GM12878 (cell line): ENCODE measurements around the gene DDX24. TPM values are rescaled to one million over a fixed set of nuclear protein-coding genes. Genes with fewer than 3 reads are reported as not detected.

Source experiments
- ATAC-seq: fragments of 200-7000 bp; cut with Tn5 transposase; 3 replicates; pipeline ENCODE4 v1.9.1; 2020; ENCODE audit warnings: mild to moderate bottlenecking, moderate library complexity
- BruUV-seq: library from RNA; stranded (reverse); fragments of 400-500 nt; replicated peaks from 2 replicates; lab custom pipeline; 2021; lab: Mats Ljungman, UMichigan
- CTCF ChIA-PET: fragments of 300-600 bp; sonication (Branson Sonifier 250); formaldehyde crosslinking; extraction: SDS; loops from one replicate; lab custom pipeline; 2021; ENCODE audit warnings: inconsistent platforms; lab: Yijun Ruan, JAX
- POLR2A ChIA-PET: fragments of 350-600 bp; formaldehyde crosslinking; extraction: SDS; loops from one replicate; lab custom pipeline; 2021; ENCODE audit warnings: inconsistent platforms; lab: Charles Lee
- RAD21 ChIA-PET: fragments of 300-600 bp; sonication (Branson Sonifier 250); formaldehyde crosslinking; loops from one replicate; lab custom pipeline; 2023; ENCODE audit warnings: antibody characterized with exemption; ENCODE audit not compliant: unreplicated experiment; lab: Charles Lee
- SMC1A ChIA-PET: fragments of 300-600 bp; sonication (Branson Sonifier 250); formaldehyde crosslinking; loops from one replicate; lab custom pipeline; 2023; ENCODE audit not compliant: unreplicated experiment, uncharacterized antibody; lab: Charles Lee
- DNase-seq: peaks from one replicate; pipeline ENCODE4 v3.0.0-alpha.2; 2011; ENCODE audit warnings: low read depth, low spot score
- FAIRE-seq: peaks from 3 replicates; lab custom pipeline; 2011; peaks lifted over from hg19 to GRCh38; lab: Jason Lieb, UNC
- H2AFZ ChIP-seq: 2 replicates; pipeline ENCODE4 v1.6.0; 2011; ENCODE audit warnings: low read depth, low read length, control low read depth; ENCODE audit not compliant: control insufficient read depth
- H3K27ac ChIP-seq: 2 replicates; pipeline ENCODE4 v1.5.1; 2011; ENCODE audit warnings: control low read depth; ENCODE audit not compliant: control insufficient read depth, insufficient read depth
- H3K27me3 ChIP-seq, 2 experiments: replicated peaks in 1 of 2; 2 replicates each; pipeline versions ENCODE4 v1.6.0 to v1.6.1; 2011; ENCODE audit warnings: low read length in 1 of 2; ENCODE audit not compliant: control insufficient read depth in 2 of 2, insufficient read depth in 2 of 2
- H3K36me3 ChIP-seq, 2 experiments: 2 replicates each; pipeline ENCODE4 v1.5.1; 2011; ENCODE audit warnings: low read length in 1 of 2; ENCODE audit not compliant: control insufficient read depth in 2 of 2, insufficient read depth in 2 of 2
- H3K4me1 ChIP-seq: 2 replicates; pipeline ENCODE4 v1.6.1; 2011; ENCODE audit warnings: mild to moderate bottlenecking, low read length, moderate library complexity, mixed read lengths; ENCODE audit not compliant: control insufficient read depth, insufficient read depth
- H3K4me2 ChIP-seq: 2 replicates; pipeline ENCODE4 v1.6.0; 2011; ENCODE audit warnings: control low read depth; ENCODE audit not compliant: control insufficient read depth, insufficient read depth
- H3K4me3 ChIP-seq: fragments of 200-600 bp; sonication (generic); 2 replicates; pipeline ENCODE4 v1.5.1; 2016
- H3K79me2 ChIP-seq: 2 replicates; pipeline ENCODE4 v1.6.0; 2011; ENCODE audit warnings: low read length; ENCODE audit not compliant: control insufficient read depth, insufficient read depth
- H3K9ac ChIP-seq: 2 replicates; pipeline ENCODE4 v1.8.0; 2011; ENCODE audit warnings: low read length, control low read depth, mixed read lengths; ENCODE audit not compliant: control insufficient read depth, insufficient read depth
- H3K9me3 ChIP-seq: replicated peaks from 3 replicates; pipeline ENCODE4 v1.5.1; 2011; ENCODE audit warnings: mild to moderate bottlenecking, low read length; ENCODE audit not compliant: control insufficient read depth, insufficient read depth
- H4K20me1 ChIP-seq: 2 replicates; pipeline ENCODE4 v1.6.0; 2011; ENCODE audit not compliant: control insufficient read depth, insufficient read depth
- ETV6 ChIP-seq, 2 experiments: fragments of 450-650 bp in 1 of 2; IDR thresholded peaks in 1 of 2; conservative IDR thresholded peaks in 1 of 2; 2 replicates each; pipeline ENCODE4 v1.6.1; 2014; ENCODE audit warnings: antibody characterized with exemption in 1 of 2, borderline replicate concordance in 1 of 2, low read depth in 1 of 2, mild to moderate bottlenecking in 1 of 2, moderate library complexity in 1 of 2
- WGBS: methylation state at CpG from one replicate; pipeline ENCODE4 v1.1.6; 2016; ENCODE audit warnings: low lambda C conversion rate; ENCODE audit not compliant: insufficient replicate concordance, insufficient coverage; ENCODE audit errors: missing lambda C conversion rate; 5-methylcytosine and 5-hydroxymethylcytosine counted together
- in situ Hi-C: fragments of 300-500 bp; cut with MboI; formaldehyde crosslinking; loops from 9 replicates; pipeline ENCODE4 v1.14.3; 2018; ENCODE audit warnings: mixed read lengths
- intact Hi-C: fragments of 100-400 bp; cut with micrococcal nuclease; formaldehyde crosslinking; loops from one replicate; pipeline ENCODE4 v1.14.2; 2022; ENCODE audit not compliant: unreplicated experiment
- polyA plus RNA-seq, 11 experiments: library from polyadenylated mRNA; depleted of rRNA in 4 of 11; unstranded in 6 of 11; stranded (reverse) in 5 of 11; fragments of >200 nt; fragmentation: Nextera tagmentation in 4 of 11; fragmentation: Illumina TruSeq in 1 of 11; extraction: Ambion mirVana in 4 of 11; extraction: Trizol in 1 of 11; gene quantifications; 1 replicate in 1 of 11; 2 replicates in 10 of 11; pipeline versions ENCODE4 v1.2.1 to v1.2.3, GENCODE V29; 2011 to 2016; ENCODE audit warnings: inconsistent platforms in 2 of 11, missing spikeins in 2 of 11, low read depth in 1 of 11
- total RNA-seq, 4 experiments: library from RNA; depleted of rRNA in 3 of 4; stranded (reverse); fragments of >200 nt in 3 of 4; fragmentation: Illumina TruSeq in 1 of 4; extraction: Trizol in 1 of 4; gene quantifications; 2 replicates each; pipeline versions ENCODE4 v1.2.1 to v1.2.3, GENCODE V29; 2013 to 2021
- TF ChIP-seq, protein P1 (sequence below): IDR thresholded peaks from 2 replicates; pipeline ENCODE4 v1.6.1; 2012; ENCODE audit warnings: low read depth, low read length, improper control_type of control experiment

DDX24 gene
- total and polyA plus RNA-seq, 10 of the 15 experiments (the other 5 are each of a cell fraction or from before 2014, with no cell fraction given) = 137 to 266 (median 184) TPM

DNA sequence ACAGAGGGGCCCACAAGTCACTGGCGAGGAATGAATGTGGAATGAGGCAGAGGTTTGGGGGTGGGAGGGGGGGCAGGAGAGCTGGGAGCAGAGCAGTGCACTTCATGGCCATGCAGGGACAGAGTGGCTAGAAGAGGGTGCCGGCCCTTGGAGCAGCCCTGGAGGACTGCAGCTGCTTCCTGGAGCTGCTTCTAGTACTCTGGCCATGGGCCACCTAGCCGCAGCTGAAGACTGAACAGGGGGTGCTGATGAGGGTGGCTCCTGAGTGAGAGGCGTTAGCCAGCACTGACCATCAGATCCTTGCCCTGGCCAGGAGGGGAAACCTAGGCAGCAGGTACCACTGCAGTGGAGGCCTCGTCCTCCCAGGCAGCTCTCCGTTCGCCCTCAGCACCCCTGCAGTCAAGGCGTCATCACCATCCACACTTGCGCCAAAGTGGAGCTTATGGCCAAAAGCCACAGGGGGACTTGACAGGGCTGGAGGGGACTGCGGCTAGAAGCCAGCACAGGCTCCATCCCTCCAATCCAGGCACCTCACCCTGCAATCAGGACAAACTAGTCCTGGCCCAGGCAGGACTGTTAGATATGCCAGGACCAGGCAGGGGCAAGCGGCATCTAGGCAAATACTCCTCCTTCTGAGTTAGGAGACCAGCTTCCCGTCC lies 38.4 kb downstream of the DDX24 start:
- WGBS = 73% methylated on average over 12 of the region's 12 CpGs
- in situ Hi-C loops = no loop called here
- TF ChIP-seq ETV6 (conservative IDR thresholded peaks at IDR 0.05 in 1 of 2, IDR thresholded peaks at IDR 0.05 in 1 of 2; ENCODE audit: borderline replicate concordance in 1 of 2, low read depth in 1 of 2) = no peak
- TF ChIP-seq, protein P1, sequence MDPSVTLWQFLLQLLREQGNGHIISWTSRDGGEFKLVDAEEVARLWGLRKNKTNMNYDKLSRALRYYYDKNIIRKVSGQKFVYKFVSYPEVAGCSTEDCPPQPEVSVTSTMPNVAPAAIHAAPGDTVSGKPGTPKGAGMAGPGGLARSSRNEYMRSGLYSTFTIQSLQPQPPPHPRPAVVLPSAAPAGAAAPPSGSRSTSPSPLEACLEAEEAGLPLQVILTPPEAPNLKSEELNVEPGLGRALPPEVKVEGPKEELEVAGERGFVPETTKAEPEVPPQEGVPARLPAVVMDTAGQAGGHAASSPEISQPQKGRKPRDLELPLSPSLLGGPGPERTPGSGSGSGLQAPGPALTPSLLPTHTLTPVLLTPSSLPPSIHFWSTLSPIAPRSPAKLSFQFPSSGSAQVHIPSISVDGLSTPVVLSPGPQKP = no peak
- ATAC-seq (no peak), DNase-seq (no peak), FAIRE-seq (no peak)
- no peaks in the 10 kb centered on the region for H3K4me1 ChIP-seq
- H3K9ac ChIP-seq = no peak overlapping the region
- BruUV-seq = no TSS peak
- no peak overlapping the region for H2AFZ ChIP-seq
- H3K27ac ChIP-seq = no peak overlapping the region
- intact Hi-C loops = no loop called here
- no peak overlapping the region for H3K4me2 ChIP-seq
- peaks cover 5 to 6% of the 10 kb centered on the region in 2 experiments; a peak in 3 of 4 replicates for H3K36me3 ChIP-seq
- ChIA-PET SMC1A (no interaction called here), POLR2A (no interaction called here), CTCF (interaction anchor here (1.4 kb wide), 1 partner anchor 21 kb away, joined by 3 read pairs; no protein-coding TSS in a partner anchor), RAD21 (interaction anchor here (0.5 kb wide), 1 partner anchor 1256 kb away, joined by 3 read pairs; no protein-coding TSS in a partner anchor)
- no peaks in the 10 kb centered on the region for H3K9me3 ChIP-seq
- no peak overlapping the region for H3K4me3 ChIP-seq
- H3K27me3 ChIP-seq = no peaks in the 10 kb centered on the region
- no peaks in the 10 kb centered on the region for H3K79me2 ChIP-seq
- no peaks in the 10 kb centered on the region for H4K20me1 ChIP-seq
